ENCODE data around the gene GYG2.
"Not testable (repeated sequence)": the region's sequence is repeated elsewhere in the genome, so short reads cannot be mapped to it uniquely, and the experiment has no call there.

- TF ChIP-seq POLR2A, CTCF, POLR2AphosphoS5, EP300 (IDR thresholded peaks at IDR 0.05): not testable (repeated sequence)
These were observed 28.8 kb upstream of the GYG2 start for GRCh38 chrX:2799980-2800379.
